HUES6 (cell line): ENCODE results near the gene SLC39A11.
"Not testable (repeated sequence)": the region's sequence is repeated elsewhere in the genome, so short reads cannot be mapped to it uniquely, and the experiment has no call there.

Experiments
- H3K27ac ChIP-seq: 2 replicates; pipeline ENCODE4 v1.7.0; 2013; ENCODE audit warnings: low read depth, mild to moderate bottlenecking, low read length, inconsistent platforms
- H3K27me3 ChIP-seq: 2 replicates; pipeline ENCODE4 v1.6.1; 2013; ENCODE audit warnings: low read length; ENCODE audit not compliant: control insufficient read depth, insufficient read depth
- H3K36me3 ChIP-seq: 2 replicates; pipeline ENCODE4 v1.6.1; 2013; ENCODE audit warnings: low read length; ENCODE audit not compliant: control insufficient read depth, insufficient read depth
- H3K4me1 ChIP-seq: 2 replicates; pipeline ENCODE4 v1.6.1; 2013; ENCODE audit warnings: low read length; ENCODE audit not compliant: control insufficient read depth, insufficient read depth
- H3K4me3 ChIP-seq: 2 replicates; pipeline ENCODE4 v1.5.1; 2013; ENCODE audit warnings: low read depth, low read length
- H3K9ac ChIP-seq: one replicate; pipeline ENCODE4 v1.6.1; 2013; ENCODE audit warnings: mild to moderate bottlenecking, low read length
- H3K9me3 ChIP-seq: 2 replicates; pipeline ENCODE4 v1.6.1; 2013; ENCODE audit warnings: low read depth, low read length; ENCODE audit not compliant: control insufficient read depth, insufficient read depth

SLC39A11 gene

GRCh38 chr17:72943826-72944689 lies 148.4 kb downstream of the SLC39A11 start:
- H3K9ac ChIP-seq, result no peak overlapping the region
- H3K4me1 ChIP-seq, result no peaks in the 10 kb centered on the region
- no peaks in the 10 kb centered on the region for H3K9me3 ChIP-seq
- H3K36me3 ChIP-seq, result no peaks in the 10 kb centered on the region
- H3K4me3 ChIP-seq, result no peak overlapping the region
- H3K27me3 ChIP-seq, result no peaks in the 10 kb centered on the region
- no peak overlapping the region for H3K27ac ChIP-seq

- no peak overlapping the region for H3K9ac ChIP-seq
Observed at GRCh38 chr17:72942579-72942978, 149.9 kb downstream of the SLC39A11 start.

DNA sequence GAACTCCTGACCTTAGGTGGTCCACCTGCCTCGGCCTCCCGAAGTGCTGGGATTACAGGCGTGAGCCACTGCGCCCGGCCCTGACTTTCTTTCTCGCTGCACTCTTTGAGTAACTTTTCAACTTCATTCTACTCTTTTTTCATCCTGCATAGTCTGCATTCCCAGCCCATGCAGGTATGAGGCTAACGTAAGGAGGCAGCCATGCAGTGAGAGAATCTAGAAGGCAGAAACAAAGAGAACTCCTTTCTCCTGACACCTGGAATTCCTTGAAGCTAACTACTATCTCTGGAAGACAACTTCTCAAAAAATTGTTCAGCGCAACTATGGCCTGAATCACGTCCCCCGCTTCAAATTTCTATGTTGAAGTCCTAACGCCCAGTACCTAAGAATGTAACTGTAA lies 152.0 kb downstream of the SLC39A11 start:
- Histone ChIP-seq H3K9me3 (no peaks in the 10 kb centered on the region), H3K36me3 (no peaks in the 10 kb centered on the region), H3K4me1 (peaks cover 11% of the 10 kb centered on the region; the same call in 1 of the 2 replicates), H3K27me3 (no peaks in the 10 kb centered on the region), H3K4me3 (no peak overlapping the region), H3K27ac (no peak overlapping the region), H3K9ac (no peak overlapping the region)

More at GRCh38 chr17:72942579-72942978, 149.9 kb downstream of the SLC39A11 start:
- H3K9me3 ChIP-seq, result no peaks in the 10 kb centered on the region
- H3K27me3 ChIP-seq, result no peaks in the 10 kb centered on the region
- no peak overlapping the region for H3K4me3 ChIP-seq
- H3K4me1 ChIP-seq, result peaks cover 11% of the 10 kb centered on the region; the same call in 1 of the 2 replicates
- H3K36me3 ChIP-seq, result no peaks in the 10 kb centered on the region
- no peak overlapping the region for H3K27ac ChIP-seq

- Histone ChIP-seq H3K9ac (no peak overlapping the region), H3K9me3 (no peaks in the 10 kb centered on the region), H3K4me3 (no peak overlapping the region), H3K27ac (no peak overlapping the region), H3K36me3 (no peaks in the 10 kb centered on the region), H3K27me3 (no peaks in the 10 kb centered on the region), H3K4me1 (peaks cover 11% of the 10 kb centered on the region; the same call in 1 of the 2 replicates)
Observed at GRCh38 chr17:72938482-72938881, 154.0 kb downstream of the SLC39A11 start.

DNA sequence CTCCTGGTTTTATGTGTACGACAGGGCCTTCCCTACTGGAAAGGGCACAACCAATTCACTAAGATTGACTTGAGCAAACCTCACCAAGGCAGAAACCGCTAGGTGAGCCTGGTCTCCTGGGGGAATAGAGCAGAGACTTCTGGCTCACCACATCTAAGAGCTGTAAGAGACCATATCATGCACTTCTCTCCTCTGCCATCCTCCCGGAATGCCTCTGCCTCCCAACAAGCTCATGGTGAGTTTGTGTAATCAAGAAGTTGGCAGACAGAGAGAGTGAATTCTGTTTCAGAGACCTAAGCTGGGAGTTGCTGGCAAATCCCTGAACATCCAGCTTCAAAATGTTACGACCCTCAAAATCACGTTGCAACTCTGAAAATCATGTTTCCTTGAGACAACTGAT lies 154.8 kb downstream of the SLC39A11 start:
- Histone ChIP-seq H3K27me3 (no peaks in the 10 kb centered on the region), H3K4me3 (no peak overlapping the region), H3K9me3 (no peaks in the 10 kb centered on the region), H3K4me1 (peaks cover 11% of the 10 kb centered on the region; the same call in 1 of the 2 replicates), H3K9ac (no peak overlapping the region), H3K36me3 (no peaks in the 10 kb centered on the region), H3K27ac (no peak overlapping the region)

- peaks cover 11% of the 10 kb centered on the region; the same call in 1 of the 2 replicates for H3K4me1 ChIP-seq
- H3K36me3 ChIP-seq, H3K4me3 ChIP-seq, H3K27me3 ChIP-seq, H3K27ac ChIP-seq, H3K9me3 ChIP-seq, H3K9ac ChIP-seq: not testable (repeated sequence)
Observed at GRCh38 chr17:72937254-72937653, 155.2 kb downstream of the SLC39A11 start.

DNA sequence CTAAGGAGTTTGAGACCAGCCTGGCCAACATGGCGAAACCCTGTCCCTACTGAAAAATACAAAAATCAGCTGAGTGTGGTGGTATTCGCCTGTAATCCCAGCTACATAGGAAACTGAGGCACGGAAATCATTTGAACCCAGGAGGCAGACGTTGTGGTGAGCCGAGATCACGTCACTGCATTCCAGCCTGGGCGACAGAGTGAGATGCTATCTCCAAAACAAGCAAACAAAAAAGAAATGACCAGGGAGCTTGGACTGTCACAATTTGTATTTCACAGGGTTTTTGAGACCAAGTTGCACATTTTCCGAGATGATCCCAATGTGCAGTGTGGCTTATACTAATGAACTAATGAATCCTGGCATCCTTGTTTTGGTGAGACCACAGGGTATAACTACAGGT lies 156.5 kb downstream of the SLC39A11 start:
- Histone ChIP-seq H3K9ac (no peak overlapping the region), H3K27me3 (no peaks in the 10 kb centered on the region), H3K4me3 (no peak overlapping the region), H3K9me3 (no peaks in the 10 kb centered on the region), H3K4me1 (peaks cover 11% of the 10 kb centered on the region; the same call in 1 of the 2 replicates), H3K36me3 (no peaks in the 10 kb centered on the region), H3K27ac (no peak overlapping the region)

- Histone ChIP-seq H3K4me1 (peaks cover 11% of the 10 kb centered on the region; the same call in 1 of the 2 replicates), H3K9ac (no peak overlapping the region), H3K9me3 (no peaks in the 10 kb centered on the region), H3K27ac (no peak overlapping the region), H3K27me3 (no peaks in the 10 kb centered on the region), H3K36me3 (no peaks in the 10 kb centered on the region), H3K4me3 (no peak overlapping the region)
Observed at GRCh38 chr17:72934927-72935326, 157.6 kb downstream of the SLC39A11 start.

- Histone ChIP-seq H3K27me3 (no peaks in the 10 kb centered on the region), H3K9me3 (no peaks in the 10 kb centered on the region), H3K4me3 (no peak overlapping the region), H3K27ac (no peak overlapping the region), H3K9ac (no peak overlapping the region), H3K4me1 (no peaks in the 10 kb centered on the region), H3K36me3 (no peaks in the 10 kb centered on the region)
Observed at GRCh38 chr17:72931635-72932034, 160.9 kb downstream of the SLC39A11 start.

DNA sequence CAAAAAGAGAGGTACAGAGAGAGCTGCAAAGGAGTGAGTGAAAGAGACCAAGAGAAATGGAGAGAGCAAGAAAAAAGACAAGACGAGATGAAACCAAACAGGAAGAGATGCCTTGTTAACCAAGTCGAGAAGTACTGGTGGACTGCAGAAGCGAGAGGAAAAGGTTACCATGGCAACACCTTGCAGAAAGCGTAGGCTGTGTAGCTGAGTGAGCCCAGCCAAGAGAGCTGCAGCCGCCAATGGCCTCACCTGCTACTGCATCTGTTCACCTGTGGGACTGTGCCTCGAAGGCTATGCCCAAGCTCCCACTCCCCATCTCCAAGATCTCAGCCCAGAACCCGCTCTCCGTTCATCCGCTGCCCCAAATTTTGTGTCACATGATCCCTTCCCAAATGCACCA lies 161.3 kb downstream of the SLC39A11 start:
- H3K27me3 ChIP-seq, result no peaks in the 10 kb centered on the region
- H3K36me3 ChIP-seq, result no peaks in the 10 kb centered on the region
- no peaks in the 10 kb centered on the region for H3K4me1 ChIP-seq
- H3K4me3 ChIP-seq, result no peak overlapping the region
- H3K9ac ChIP-seq, result no peak overlapping the region
- H3K27ac ChIP-seq, result no peak overlapping the region
- no peaks in the 10 kb centered on the region for H3K9me3 ChIP-seq

DNA sequence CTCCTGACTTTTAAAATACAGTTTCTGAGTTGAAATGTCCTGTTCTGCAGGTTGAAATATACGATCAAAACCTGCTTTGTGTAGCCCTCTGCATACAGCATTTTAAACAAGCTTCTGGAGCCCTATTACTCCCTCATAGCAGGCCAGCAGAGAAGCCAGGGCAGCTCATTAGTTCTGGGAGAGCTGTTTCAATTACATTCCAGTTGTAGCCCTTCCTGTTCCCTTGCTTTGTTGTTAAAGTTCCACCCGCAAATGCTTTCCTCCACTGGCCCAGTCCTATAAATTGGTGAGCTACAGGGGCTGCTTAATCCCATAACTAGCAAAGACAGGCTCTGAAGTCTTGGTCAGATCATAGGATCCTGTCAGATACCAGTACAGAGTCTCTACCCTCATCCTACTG lies 162.5 kb downstream of the SLC39A11 start:
- Histone ChIP-seq H3K27ac (no peak overlapping the region), H3K4me3 (no peak overlapping the region), H3K36me3 (no peaks in the 10 kb centered on the region), H3K27me3 (no peaks in the 10 kb centered on the region), H3K9me3 (no peaks in the 10 kb centered on the region), H3K9ac (no peak overlapping the region), H3K4me1 (no peaks in the 10 kb centered on the region; the same call in 1 of the 2 replicates)
